Thyroid gland (tissue), 4 donors: ENCODE measurements around the gene SLC35D3. TPM values are rescaled to one million over a fixed set of nuclear protein-coding genes. Genes with fewer than 3 reads are reported as not detected.

ENCODE experiments used
- DNase-seq, 2 donors: peaks; one replicate each; pipeline ENCODE4 v3.0.0-alpha.2; 2019
- H3K27ac ChIP-seq, 3 donors: fragments of 200-600 bp; sonication (generic); 1 replicate in 2 of 3; 2 replicates in 1 of 3; pipeline ENCODE4 v1.5.1; 2016 to 2019; ENCODE audit warnings: mild to moderate bottlenecking in 1 of 3, moderate library complexity in 1 of 3
- H3K27me3 ChIP-seq: fragments of 200-600 bp; sonication (generic); one replicate; pipeline ENCODE4 v1.5.1; 2019
- H3K36me3 ChIP-seq, 2 donors: fragments of 200-600 bp; sonication (generic); one replicate each; pipeline ENCODE4 v1.5.1; 2016 to 2019
- H3K4me1 ChIP-seq, 2 donors: fragments of 200-600 bp; sonication (generic); one replicate each; pipeline ENCODE4 v1.5.1; 2017 to 2019
- H3K4me3 ChIP-seq, 3 donors: fragments of 200-600 bp; sonication (generic); replicated peaks in 1 of 3; 1 replicate in 2 of 3; 2 replicates in 1 of 3; pipeline ENCODE4 v1.5.1; 2016; ENCODE audit warnings: mild to moderate bottlenecking in 1 of 3
- H3K9me3 ChIP-seq: fragments of 200-600 bp; sonication (generic); one replicate; pipeline ENCODE4 v1.5.1; 2017
- CTCF ChIP-seq, 6 experiments: fragments of 200-600 bp in 3 of 6; fragments of 450-650 bp in 3 of 6; sonication (generic) in 3 of 6; IDR thresholded peaks; one replicate each; pipeline ENCODE4 v1.5.1; 2016 to 2019; ENCODE audit warnings: antibody characterized with exemption in 6 of 6, mild to moderate bottlenecking in 2 of 6, inconsistent platforms in 1 of 6, moderate library complexity in 1 of 6
- POLR2A ChIP-seq, 2 donors: fragments of 450-650 bp; IDR thresholded peaks; one replicate each; pipeline ENCODE4 v1.6.1; 2017; ENCODE audit warnings: antibody characterized with exemption in 2 of 2, mild to moderate bottlenecking in 2 of 2, moderate library complexity in 1 of 2
- WGBS, 2 donors: methylation state at CpG; one replicate each; pipeline ENCODE4 v1.1.5; 2017; 5-methylcytosine and 5-hydroxymethylcytosine counted together
- intact Hi-C: fragments of 100-400 bp; cut with DNase I; formaldehyde crosslinking; loops from one replicate; pipeline ENCODE4 v1.15.1; 2023
- total RNA-seq, 4 donors: library from RNA; depleted of rRNA; stranded (reverse); fragments of >200 nt; gene quantifications; one replicate each; pipeline ENCODE4 v1.2.3, GENCODE V29; 2016

The SLC35D3 gene
- total RNA-seq, 4 donors from 2014 or later, result not detected

- Histone ChIP-seq H3K27ac (no peak overlapping the region), H3K27me3 (no peaks in the 10 kb centered on the region), H3K9me3 (no peaks in the 10 kb centered on the region), H3K36me3 (no peaks in the 10 kb centered on the region), H3K4me1 (peaks cover 0 to 1% of the 10 kb centered on the region in 2 donors), H3K4me3 (no peak overlapping the region)
- intact Hi-C loops, result no loop called here
- WGBS, 2 donors, result 79 to 85% methylated on average over 2 of the region's 2 CpGs
- DNase-seq, result no peak
- TF ChIP-seq CTCF (IDR thresholded peaks at IDR 0.05), result no peak
- TF ChIP-seq POLR2A (IDR thresholded peaks at IDR 0.05), result no peak
These were observed 42.3 kb downstream of the SLC35D3 start for GRCh38 chr6:136964398-136964797.

- Histone ChIP-seq H3K9me3 (no peaks in the 10 kb centered on the region), H3K36me3 (no peaks in the 10 kb centered on the region), H3K4me3 (no peak overlapping the region), H3K27me3 (no peaks in the 10 kb centered on the region), H3K4me1 (no peaks in the 10 kb centered on the region), H3K27ac (no peak overlapping the region)
- TF ChIP-seq POLR2A (IDR thresholded peaks at IDR 0.05) (no peak), CTCF (IDR thresholded peaks at IDR 0.05) (peak in 5 of 6 experiments; percentile 29 to 62 (median 61))
- WGBS, 2 donors, result 51 to 55% methylated on average over 19 of the region's 19 CpGs
- peak; percentile 75 to 77 for DNase-seq
- intact Hi-C loops, result no loop called here
These were observed 46.0 kb downstream of the SLC35D3 start for GRCh38 chr6:136967876-136968752.

DNA sequence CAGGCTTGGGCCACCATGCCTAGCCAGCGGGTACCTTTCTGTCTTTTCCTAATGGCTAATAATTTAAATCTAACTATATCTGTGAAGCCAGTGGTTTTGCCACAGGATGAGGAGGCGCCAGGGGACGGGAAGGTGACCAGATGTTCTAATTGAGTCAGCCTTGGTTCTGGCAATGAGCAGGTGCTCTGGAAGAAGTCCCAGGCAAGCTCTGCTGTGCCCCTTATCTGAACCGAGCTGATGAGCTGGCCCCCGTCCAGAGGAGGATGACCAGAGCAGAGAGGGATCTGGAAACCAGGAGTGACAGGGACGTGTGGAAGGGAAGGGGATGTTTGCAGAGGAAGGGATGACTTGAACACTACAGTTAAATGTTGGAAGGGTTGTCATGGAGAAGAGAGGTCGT lies 46.7 kb downstream of the SLC35D3 start:
- 71 to 74% methylated on average over 7 of the region's 7 CpGs for WGBS, 2 donors

GRCh38 chr6:136969433-136969832 lies 47.3 kb downstream of the SLC35D3 start:
- Histone ChIP-seq H3K4me3 (no peak overlapping the region), H3K36me3 (no peaks in the 10 kb centered on the region), H3K27me3 (no peaks in the 10 kb centered on the region), H3K9me3 (no peaks in the 10 kb centered on the region), H3K27ac (no peak overlapping the region), H3K4me1 (no peaks in the 10 kb centered on the region)
- intact Hi-C loops, result no loop called here
- WGBS, 2 donors, result 91 to 93% methylated on average over 5 of the region's 5 CpGs
- no peak for TF ChIP-seq POLR2A (IDR thresholded peaks at IDR 0.05)
- TF ChIP-seq CTCF (IDR thresholded peaks at IDR 0.05), result no peak
- no peak for DNase-seq

More for the DNA sequence above, 46.7 kb downstream of the SLC35D3 start:
- Histone ChIP-seq H3K27ac (no peak overlapping the region), H3K4me3 (no peak overlapping the region), H3K27me3 (no peaks in the 10 kb centered on the region), H3K9me3 (no peaks in the 10 kb centered on the region), H3K4me1 (no peaks in the 10 kb centered on the region), H3K36me3 (no peaks in the 10 kb centered on the region)
- intact Hi-C loops, result no loop called here
- DNase-seq, result no peak
- TF ChIP-seq POLR2A (IDR thresholded peaks at IDR 0.05), result no peak
- TF ChIP-seq CTCF (IDR thresholded peaks at IDR 0.05), result no peak

DNA sequence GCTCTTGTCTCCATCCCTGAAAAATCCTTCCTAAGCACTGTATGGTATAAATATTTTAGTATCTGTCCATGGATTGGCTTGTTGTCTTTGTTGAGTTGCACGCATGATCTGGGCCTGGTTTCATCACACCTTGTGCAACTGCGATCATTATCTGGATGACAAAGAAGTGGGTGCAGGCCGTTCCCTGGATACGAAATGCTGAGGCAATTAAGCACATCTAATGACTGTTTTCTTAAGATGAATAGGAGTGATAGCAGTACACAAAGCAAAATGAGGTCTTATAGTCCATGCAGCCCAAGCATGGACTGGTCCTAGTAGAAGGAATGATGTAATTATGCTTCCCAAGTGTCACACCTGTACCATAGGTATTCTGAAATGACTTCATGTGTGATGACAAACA lies 47.8 kb downstream of the SLC35D3 start:
- intact Hi-C loops, result no loop called here

More for the DNA sequence above, 47.8 kb downstream of the SLC35D3 start:
- Histone ChIP-seq H3K4me3 (no peak overlapping the region), H3K36me3 (no peaks in the 10 kb centered on the region), H3K27me3 (no peaks in the 10 kb centered on the region), H3K27ac (no peak overlapping the region), H3K4me1 (no peaks in the 10 kb centered on the region), H3K9me3 (no peaks in the 10 kb centered on the region)
- WGBS, 2 donors, result 94 to 95% methylated on average over 4 of the region's 4 CpGs
- DNase-seq, result no peak
- TF ChIP-seq POLR2A (IDR thresholded peaks at IDR 0.05) (no peak), CTCF (IDR thresholded peaks at IDR 0.05) (no peak)
